Common myeloid progenitor, CD34-positive (primary cell): ENCODE measurements around the gene RGS14.

Experiments
- CTCF ChIA-PET: fragments of 350-600 bp; sonication (Branson Sonifier 250); formaldehyde crosslinking; loops from one replicate; lab custom pipeline; 2021; ENCODE audit warnings: antibody characterized with exemption; lab: Charles Lee
- POLR2A ChIA-PET: fragments of 350-600 bp; sonication (Branson Sonifier 250); formaldehyde crosslinking; loops from one replicate; lab custom pipeline; 2021; ENCODE audit warnings: antibody characterized with exemption; lab: Charles Lee
- DNase-seq, 3 donors: peaks; one replicate each; pipeline versions ENCODE4 v3.0.0 to v3.0.0-alpha.2; 2013
- H3K27ac ChIP-seq, 2 experiments: 1 replicate in 1 of 2; 2 replicates in 1 of 2; pipeline ENCODE4 v1.7.0; 2013; ENCODE audit warnings: inconsistent platforms in 2 of 2, low read length in 2 of 2, mild to moderate bottlenecking in 2 of 2, low read depth in 1 of 2, moderate library complexity in 1 of 2; ENCODE audit not compliant: severe bottlenecking in 2 of 2, insufficient read depth in 1 of 2, poor library complexity in 1 of 2
- H3K27me3 ChIP-seq, 5 experiments: replicated peaks in 2 of 5; 1 replicate in 3 of 5; 2 replicates in 2 of 5; pipeline versions ENCODE4 v1.6.1 to v1.7.0; 2013; ENCODE audit warnings: low read length in 4 of 5, mild to moderate bottlenecking in 2 of 5, moderate library complexity in 2 of 5, inconsistent platforms in 1 of 5; ENCODE audit not compliant: insufficient read depth in 5 of 5, control insufficient read depth in 4 of 5
- H3K36me3 ChIP-seq, 4 experiments: 1 replicate in 2 of 4; 2 replicates in 2 of 4; pipeline versions ENCODE4 v1.6.1 to v1.7.0; 2013; ENCODE audit warnings: low read length in 3 of 4, control low read depth in 1 of 4, mild to moderate bottlenecking in 1 of 4; ENCODE audit not compliant: control insufficient read depth in 4 of 4, insufficient read depth in 4 of 4
- H3K4me1 ChIP-seq, 4 experiments: 1 replicate in 3 of 4; 2 replicates in 1 of 4; pipeline versions ENCODE4 v1.6.1 to v1.7.1; 2013; ENCODE audit warnings: low read length in 3 of 4, mild to moderate bottlenecking in 3 of 4, control low read depth in 1 of 4, inconsistent platforms in 1 of 4, moderate library complexity in 1 of 4; ENCODE audit not compliant: control insufficient read depth in 4 of 4, insufficient read depth in 4 of 4; ENCODE audit errors: control extremely low read depth in 1 of 4
- H3K4me3 ChIP-seq, 7 experiments: 1 replicate in 4 of 7; 2 replicates in 3 of 7; pipeline versions ENCODE4 v1.5.1 to v1.7.0; 2013; ENCODE audit warnings: mild to moderate bottlenecking in 7 of 7, low read length in 6 of 7, moderate library complexity in 6 of 7, inconsistent platforms in 2 of 7, low read depth in 2 of 7, control low read depth in 1 of 7; ENCODE audit not compliant: insufficient read depth in 4 of 7, control insufficient read depth in 1 of 7; ENCODE audit errors: extremely low read depth in 1 of 7
- H3K9me3 ChIP-seq, 5 experiments: 1 replicate in 4 of 5; 2 replicates in 1 of 5; pipeline versions ENCODE4 v1.6.1 to v1.7.1; 2013; ENCODE audit warnings: low read length in 4 of 5, mild to moderate bottlenecking in 2 of 5, inconsistent platforms in 1 of 5, low read depth in 1 of 5, moderate library complexity in 1 of 5; ENCODE audit not compliant: control insufficient read depth in 4 of 5, insufficient read depth in 2 of 5; ENCODE audit errors: control extremely low read depth in 1 of 5
- WGBS: methylation state at CpG from one replicate; pipeline ENCODE4 v1.1.5; 2013; ENCODE audit not compliant: insufficient coverage; 5-methylcytosine and 5-hydroxymethylcytosine counted together

RGS14 gene

GRCh38 chr5:177384134-177384533 is 26.4 kb downstream of the RGS14 start, which contains the start of gene SLC34A1:
Gene SLC34A1 (plus strand): TSS chr5:177384434. CDS start chr5:177385742, 1,308 bp downstream.
- Histone ChIP-seq H3K4me3 (no peak within 1 kb of the TSS), H3K4me1 (peaks cover 5 to 36% (median 27%) of the 10 kb centered on the region in 4 experiments), H3K27me3 (no peaks in the 10 kb centered on the region), H3K36me3 (no peaks in the 10 kb centered on the region), H3K9me3 (no peaks in the 10 kb centered on the region), H3K27ac (no peak within 1 kb of the TSS)
- DNase-seq = no peak
- 96% methylated on average over 4 of the region's 4 CpGs for WGBS
- ChIA-PET CTCF (interaction anchor here (0.8 to 14.2 kb wide), 14 partner anchors 8 to 124 kb away, joined by 3 to 265 read pairs (median 10); partner anchors contain the start of gene PRR7), POLR2A (interaction anchor here (1.1 kb wide), 1 partner anchor 71 kb away, joined by 4 read pairs; no protein-coding TSS in a partner anchor)

GRCh38 chr5:177385720-177386119 is 28.0 kb downstream of the RGS14 start:
- no peak overlapping the region for H3K27ac ChIP-seq
- 35% methylated on average over 11 of the region's 11 CpGs for WGBS
- POLR2A ChIA-PET = no interaction called here
- peaks cover 0 to 37% (median 26%) of the 10 kb centered on the region in 4 experiments for H3K4me1 ChIP-seq
- no peak overlapping the region for H3K4me3 ChIP-seq
- no peaks in the 10 kb centered on the region for H3K9me3 ChIP-seq
- no peak for DNase-seq
- no peaks in the 10 kb centered on the region for H3K36me3 ChIP-seq
- CTCF ChIA-PET = interaction anchor here (0.8 to 14.2 kb wide), 8 partner anchors 12 to 273 kb away, joined by 3 to 265 read pairs (median 4); partner anchors contain the start of genes PFN3 and PRR7
- no peaks in the 10 kb centered on the region for H3K27me3 ChIP-seq

- POLR2A ChIA-PET = no interaction called here
- H3K27ac ChIP-seq = no peak overlapping the region
- WGBS = 87% methylated on average over 8 of the region's 8 CpGs
These were observed 28.8 kb downstream of the RGS14 start for GRCh38 chr5:177386542-177386941.

GRCh38 chr5:177387405-177387804 is 29.7 kb downstream of the RGS14 start:
- peaks cover 0 to 50% (median 32%) of the 10 kb centered on the region in 4 experiments for H3K4me1 ChIP-seq
- 93% methylated on average over 13 of the region's 14 CpGs for whole genome bisulfite sequencing
- DNase-seq = no peak
- no peaks in the 10 kb centered on the region for H3K27me3 ChIP-seq
- no peaks in the 10 kb centered on the region for H3K9me3 ChIP-seq
- H3K36me3 ChIP-seq = no peaks in the 10 kb centered on the region
- no peak overlapping the region for H3K4me3 ChIP-seq
- POLR2A ChIA-PET = no interaction called here
- no peak overlapping the region for H3K27ac ChIP-seq
- CTCF ChIA-PET = interaction anchor here (1.3 to 14.2 kb wide), 9 partner anchors 7 to 275 kb away, joined by 3 to 265 read pairs (median 65); partner anchors contain the start of genes PFN3, PRR7 and SLC34A1

More at GRCh38 chr5:177386542-177386941, 28.8 kb downstream of the RGS14 start:
- no peaks in the 10 kb centered on the region for H3K36me3 ChIP-seq
- CTCF ChIA-PET = interaction anchor here (0.6 to 14.2 kb wide), 8 partner anchors 11 to 274 kb away, joined by 3 to 265 read pairs (median 4); partner anchors contain the start of genes PFN3 and PRR7
- H3K4me3 ChIP-seq = no peak overlapping the region
- peaks cover 0 to 45% (median 34%) of the 10 kb centered on the region in 4 experiments for H3K4me1 ChIP-seq
- DNase-seq = no peak
- H3K9me3 ChIP-seq = no peaks in the 10 kb centered on the region
- no peaks in the 10 kb centered on the region for H3K27me3 ChIP-seq

- no peaks in the 10 kb centered on the region for H3K9me3 ChIP-seq
- no peaks in the 10 kb centered on the region for H3K36me3 ChIP-seq
- H3K27ac ChIP-seq = no peak overlapping the region
- CTCF ChIA-PET = interaction anchor here (0.6 to 14.2 kb wide), 18 partner anchors 8 to 275 kb away, joined by 3 to 265 read pairs (median 12); partner anchors contain the start of genes F12, GRK6, LMAN2 and PFN3
- H3K4me3 ChIP-seq = no peak overlapping the region
- peaks cover 3 to 56% (median 34%) of the 10 kb centered on the region in 4 experiments for H3K4me1 ChIP-seq
- DNase-seq = no peak
- no peaks in the 10 kb centered on the region for H3K27me3 ChIP-seq
- 98% methylated on average over 9 of the region's 10 CpGs for WGBS
- POLR2A ChIA-PET = interaction anchor here (1.5 kb wide), 1 partner anchor 67 kb away, joined by 3 read pairs; no protein-coding TSS in a partner anchor
These were observed 30.9 kb downstream of the RGS14 start for GRCh38 chr5:177388521-177389052.

GRCh38 chr5:177389241-177390169 is 31.8 kb downstream of the RGS14 start:
- H3K4me3 ChIP-seq = no peak overlapping the region
- no peak for DNase-seq

More at GRCh38 chr5:177389241-177390169, 31.8 kb downstream of the RGS14 start:
- no peaks in the 10 kb centered on the region for H3K9me3 ChIP-seq
- no peak overlapping the region for H3K27ac ChIP-seq
- CTCF ChIA-PET = interaction anchor here (0.6 to 14.2 kb wide), 32 partner anchors 9 to 276 kb away, joined by 3 to 265 read pairs (median 6); partner anchors contain the start of genes DOK3, F12, GRK6 and LMAN2
- H3K4me1 ChIP-seq = peaks cover 3 to 62% (median 41%) of the 10 kb centered on the region in 4 experiments
- H3K36me3 ChIP-seq = no peaks in the 10 kb centered on the region
- H3K27me3 ChIP-seq = no peaks in the 10 kb centered on the region
- POLR2A ChIA-PET = interaction anchor here (1.5 kb wide), 1 partner anchor 66 kb away, joined by 3 read pairs; no protein-coding TSS in a partner anchor
- WGBS = 78% methylated on average over 18 of the region's 21 CpGs
